Neural progenitor cell (in vitro differentiated cells): Measurements from ENCODE around the gene LRRC56. TPM values are rescaled to one million over a fixed set of nuclear protein-coding genes. Genes with fewer than 3 reads are reported as not detected.

Experiments used
- DNase-seq: peaks from one replicate; pipeline ENCODE4 v3.0.0-alpha.2; 2016; ENCODE audit warnings: low spot score
- H2AFZ ChIP-seq: fragments of 200-600 bp; sonication (generic); replicated peaks from 2 replicates; pipeline ENCODE4 v1.6.1; 2016; ENCODE audit warnings: antibody characterized with exemption
- H3F3A ChIP-seq: fragments of 200-600 bp; sonication (generic); 2 replicates; pipeline ENCODE4 v1.6.1; 2016; ENCODE audit warnings: antibody characterized with exemption, low read depth
- H3K27ac ChIP-seq: fragments of 200-600 bp; sonication (generic); 2 replicates; pipeline ENCODE4 v1.5.1; 2016; ENCODE audit warnings: mild to moderate bottlenecking
- H3K27me3 ChIP-seq: fragments of 200-600 bp; sonication (generic); 2 replicates; pipeline ENCODE4 v1.6.1; 2016; ENCODE audit warnings: mild to moderate bottlenecking, moderate library complexity
- H3K36me3 ChIP-seq: fragments of 200-600 bp; sonication (generic); 2 replicates; pipeline ENCODE4 v1.5.1; 2016
- H3K4me1 ChIP-seq: fragments of 200-600 bp; sonication (generic); 2 replicates; pipeline ENCODE4 v1.6.1; 2016; ENCODE audit warnings: mixed run types
- H3K4me2 ChIP-seq: fragments of 200-600 bp; sonication (generic); 2 replicates; pipeline ENCODE4 v1.6.1; 2016
- H3K4me3 ChIP-seq: fragments of 200-600 bp; sonication (generic); 2 replicates; pipeline ENCODE4 v1.5.1; 2016
- H3K79me2 ChIP-seq: fragments of 200-600 bp; sonication (generic); 2 replicates; pipeline ENCODE4 v1.6.1; 2016; ENCODE audit warnings: low read depth
- H3K9ac ChIP-seq: fragments of 200-600 bp; sonication (generic); 2 replicates; pipeline ENCODE4 v1.6.1; 2016
- H3K9me3 ChIP-seq: fragments of 200-600 bp; sonication (generic); 2 replicates; pipeline ENCODE4 v1.5.1; 2016; ENCODE audit warnings: low read depth
- H4K20me1 ChIP-seq: fragments of 200-600 bp; sonication (generic); 2 replicates; pipeline ENCODE4 v1.6.1; 2016; ENCODE audit warnings: low read depth
- H3K27ac Mint-ChIP-seq: 3 replicates; pipeline ENCODE4 v1.8.0; 2021; ENCODE audit warnings: mixed read lengths
- H3K27me3 Mint-ChIP-seq: 2 replicates; pipeline ENCODE4 v1.8.0; 2022; ENCODE audit warnings: low read depth, mild to moderate bottlenecking, inconsistent platforms, moderate library complexity, mixed read lengths; ENCODE audit not compliant: insufficient read depth
- H3K36me3 Mint-ChIP-seq: 3 replicates; pipeline ENCODE4 v1.8.0; 2021; ENCODE audit warnings: mixed read lengths
- H3K4me1 Mint-ChIP-seq: 3 replicates; pipeline ENCODE4 v1.8.0; 2021; ENCODE audit warnings: mixed read lengths
- H3K4me3 Mint-ChIP-seq: 3 replicates; pipeline ENCODE4 v1.8.0; 2021; ENCODE audit warnings: mild to moderate bottlenecking, moderate library complexity, mixed read lengths
- H3K9me3 Mint-ChIP-seq: 3 replicates; pipeline ENCODE4 v1.8.0; 2020; ENCODE audit warnings: mixed read lengths
- EZH2 ChIP-seq: fragments of 200-600 bp; sonication (generic); IDR thresholded peaks from 2 replicates; pipeline ENCODE4 v1.6.1; 2017; ENCODE audit warnings: antibody characterized with exemption, mild to moderate bottlenecking, moderate library complexity
- EZH2phosphoT487 ChIP-seq: fragments of 200-600 bp; sonication (generic); IDR thresholded peaks from 2 replicates; pipeline ENCODE4 v1.6.1; 2017; ENCODE audit warnings: antibody characterized with exemption
- total RNA-seq: library from RNA; depleted of rRNA; stranded (reverse); fragments of >200 nt; gene quantifications from 2 replicates; pipeline ENCODE4 v1.2.3, GENCODE V29; 2015; ENCODE audit warnings: low replicate concordance
- TF ChIP-seq, protein P1 (sequence below): fragments of 200-600 bp; sonication (generic); IDR thresholded peaks from 2 replicates; pipeline ENCODE4 v1.5.1; 2017; ENCODE audit warnings: antibody characterized with exemption, mild to moderate bottlenecking

Gene LRRC56
- total RNA-seq, 1 donor from 2014 or later: 0.45 TPM

- Histone ChIP-seq H2AFZ (no peak overlapping the region), H3K4me2 (no peak overlapping the region), H3K4me3 (no peak overlapping the region), H3K4me1 (peaks cover 8% of the 10 kb centered on the region), H4K20me1 (no peaks in the 10 kb centered on the region), H3K27me3 (no peaks in the 10 kb centered on the region), H3K9me3 (no peaks in the 10 kb centered on the region), H3F3A (no peaks in the 10 kb centered on the region), H3K79me2 (no peaks in the 10 kb centered on the region), H3K27ac (no peak overlapping the region), H3K9ac (no peak overlapping the region), H3K36me3 (no peaks in the 10 kb centered on the region)
- Mint-ChIP-seq H3K27ac (no peak overlapping the region), H3K4me3 (no peak overlapping the region), H3K4me1 (peaks cover 9% of the 10 kb centered on the region), H3K9me3 (no peaks in the 10 kb centered on the region), H3K27me3 (peaks cover 5% of the 10 kb centered on the region), H3K36me3 (peaks cover 2% of the 10 kb centered on the region)
- TF ChIP-seq EZH2phosphoT487 (no peak), EZH2 (no peak)
- TF ChIP-seq, protein P1, sequence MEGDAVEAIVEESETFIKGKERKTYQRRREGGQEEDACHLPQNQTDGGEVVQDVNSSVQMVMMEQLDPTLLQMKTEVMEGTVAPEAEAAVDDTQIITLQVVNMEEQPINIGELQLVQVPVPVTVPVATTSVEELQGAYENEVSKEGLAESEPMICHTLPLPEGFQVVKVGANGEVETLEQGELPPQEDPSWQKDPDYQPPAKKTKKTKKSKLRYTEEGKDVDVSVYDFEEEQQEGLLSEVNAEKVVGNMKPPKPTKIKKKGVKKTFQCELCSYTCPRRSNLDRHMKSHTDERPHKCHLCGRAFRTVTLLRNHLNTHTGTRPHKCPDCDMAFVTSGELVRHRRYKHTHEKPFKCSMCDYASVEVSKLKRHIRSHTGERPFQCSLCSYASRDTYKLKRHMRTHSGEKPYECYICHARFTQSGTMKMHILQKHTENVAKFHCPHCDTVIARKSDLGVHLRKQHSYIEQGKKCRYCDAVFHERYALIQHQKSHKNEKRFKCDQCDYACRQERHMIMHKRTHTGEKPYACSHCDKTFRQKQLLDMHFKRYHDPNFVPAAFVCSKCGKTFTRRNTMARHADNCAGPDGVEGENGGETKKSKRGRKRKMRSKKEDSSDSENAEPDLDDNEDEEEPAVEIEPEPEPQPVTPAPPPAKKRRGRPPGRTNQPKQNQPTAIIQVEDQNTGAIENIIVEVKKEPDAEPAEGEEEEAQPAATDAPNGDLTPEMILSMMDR: no peak
- no peak for DNase-seq
Measured at GRCh38 chr11:545171-545570, 7.8 kb downstream of the LRRC56 start.

- Histone ChIP-seq H3K27me3 (no peaks in the 10 kb centered on the region), H3K4me3 (no peak overlapping the region), H3K4me1 (no peaks in the 10 kb centered on the region), H4K20me1 (no peaks in the 10 kb centered on the region), H3K9me3 (no peaks in the 10 kb centered on the region), H2AFZ (no peak overlapping the region), H3K27ac (no peak overlapping the region), H3K36me3 (no peaks in the 10 kb centered on the region), H3K9ac (no peak overlapping the region), H3F3A (no peaks in the 10 kb centered on the region), H3K79me2 (no peaks in the 10 kb centered on the region), H3K4me2 (no peak overlapping the region)
- peak overlapping the region; percentile 91 for H3K27ac Mint-ChIP-seq
- no peaks in the 10 kb centered on the region for H3K9me3 Mint-ChIP-seq
- no peak for DNase-seq
- peaks cover 5% of the 10 kb centered on the region for H3K27me3 Mint-ChIP-seq
- peak overlapping the region; percentile 71 for H3K4me3 Mint-ChIP-seq
- H3K4me1 Mint-ChIP-seq: peaks cover 13% of the 10 kb centered on the region
- TF ChIP-seq, protein P1: no peak
- no peak for TF ChIP-seq EZH2phosphoT487
- TF ChIP-seq EZH2: no peak
- no peaks in the 10 kb centered on the region for H3K36me3 Mint-ChIP-seq
Measured at GRCh38 chr11:548700-549603, 11.6 kb downstream of the LRRC56 start.

DNA sequence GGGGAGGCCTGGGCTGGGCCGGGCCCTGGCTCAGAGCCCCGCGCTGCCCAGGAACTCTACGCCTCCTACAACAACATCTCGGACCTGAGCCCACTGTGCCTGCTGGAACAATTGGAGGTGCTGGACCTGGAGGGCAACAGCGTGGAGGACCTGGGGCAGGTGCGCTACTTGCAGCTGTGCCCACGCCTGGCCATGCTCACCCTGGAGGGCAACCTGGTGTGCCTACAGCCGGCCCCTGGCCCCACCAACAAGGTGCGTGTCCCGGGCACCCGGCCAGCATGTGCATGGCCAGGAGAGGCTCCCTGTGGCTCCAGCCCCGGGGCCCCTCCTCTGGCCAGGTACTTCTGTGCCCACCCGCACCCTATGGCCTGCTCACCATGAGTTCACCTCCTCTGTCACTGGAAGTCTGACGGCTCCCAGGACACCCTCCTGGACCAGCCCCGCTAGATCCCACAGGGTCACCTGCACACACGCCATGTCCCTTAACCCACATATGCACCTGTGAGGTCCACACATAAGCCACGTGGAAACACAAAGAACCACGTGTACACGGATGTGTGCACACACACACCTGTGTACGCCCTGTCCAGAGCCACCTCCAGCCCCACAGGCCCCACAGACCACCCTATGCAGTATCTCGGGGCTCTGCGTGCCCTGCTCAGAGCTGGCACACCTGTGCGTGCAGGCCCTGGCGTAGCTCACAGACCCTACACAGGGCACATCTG lies 12.9 kb downstream of the LRRC56 start:
- TF ChIP-seq EZH2: no peak
- no peak for TF ChIP-seq EZH2phosphoT487
- TF ChIP-seq, protein P1: no peak
- Histone ChIP-seq H3K36me3 (no peaks in the 10 kb centered on the region), H3K9me3 (no peaks in the 10 kb centered on the region), H3K4me3 (no peak overlapping the region), H3K9ac (no peak overlapping the region), H3K4me1 (peaks cover 3% of the 10 kb centered on the region), H3F3A (no peaks in the 10 kb centered on the region), H3K27me3 (peaks cover 9% of the 10 kb centered on the region), H3K79me2 (no peaks in the 10 kb centered on the region), H2AFZ (no peak overlapping the region), H3K4me2 (no peak overlapping the region), H3K27ac (no peak overlapping the region), H4K20me1 (no peaks in the 10 kb centered on the region)
- Mint-ChIP-seq H3K4me3 (no peak overlapping the region), H3K27ac (peak overlapping the region; percentile 42), H3K4me1 (peaks cover 13% of the 10 kb centered on the region), H3K9me3 (no peaks in the 10 kb centered on the region), H3K36me3 (no peaks in the 10 kb centered on the region), H3K27me3 (peaks cover 5% of the 10 kb centered on the region)
- no peak for DNase-seq
